Mammary epithelial cell (primary cell): ENCODE results near the gene AJAP1.

Experiments
- CTCF ChIP-seq, 2 donors: IDR thresholded peaks in 1 of 2; conservative IDR thresholded peaks in 1 of 2; 2 replicates each; pipeline ENCODE4 v1.5.1; 2011 to 2012; ENCODE audit warnings: inconsistent platforms in 2 of 2, low read length in 2 of 2, mild to moderate bottlenecking in 2 of 2, control low read depth in 1 of 2, low read depth in 1 of 2; ENCODE audit not compliant: insufficient read depth in 1 of 2; ENCODE audit errors: extremely low read depth in 1 of 2
- EZH2 ChIP-seq: IDR thresholded peaks from 2 replicates; pipeline ENCODE4 v1.6.1; 2012; ENCODE audit warnings: low read length, inconsistent platforms, borderline replicate concordance

- TF ChIP-seq CTCF (conservative IDR thresholded peaks at IDR 0.05 in 1 of 2, IDR thresholded peaks at IDR 0.05 in 1 of 2; ENCODE audit: extremely low read depth in 1 of 2, insufficient read depth in 1 of 2, low read depth in 1 of 2, low read length in 2 of 2) = no peak
- TF ChIP-seq EZH2 = no peak
These were observed 39.3 kb upstream of the AJAP1 start for GRCh38 chr1:4615138-4615470.
